Neural cell (in vitro differentiated cells): ENCODE data around the gene EXOC2. TPM values are rescaled to one million over a fixed set of nuclear protein-coding genes. Genes with fewer than 3 reads are reported as not detected.

ENCODE experiments used
- H2AFZ ChIP-seq: fragments of 200-600, 300-800 bp; sonication (generic), shearing (Covaris generic); 2 replicates; pipeline ENCODE4 v1.6.0; 2014; ENCODE audit warnings: low read depth, mild to moderate bottlenecking, antibody characterized with exemption, low read length, moderate library complexity
- H3F3A ChIP-seq: fragments of 200-600 bp; shearing (Covaris generic); 2 replicates; pipeline ENCODE4 v1.6.1; 2016; ENCODE audit warnings: mild to moderate bottlenecking, moderate library complexity, mixed read lengths, antibody characterized with exemption, low read length; ENCODE audit not compliant: insufficient read depth, poor library complexity, severe bottlenecking
- H3K27ac ChIP-seq: fragments of 200-600, 300-800 bp; sonication (generic), shearing (Covaris generic); 2 replicates; pipeline ENCODE4 v1.5.1; 2014; ENCODE audit warnings: mild to moderate bottlenecking, low read length, moderate library complexity
- H3K27me3 ChIP-seq: fragments of 300-800, 200-600 bp; sonication (generic), shearing (Covaris generic); 2 replicates; pipeline ENCODE4 v1.6.0; 2014; ENCODE audit warnings: mild to moderate bottlenecking, low read depth, low read length, moderate library complexity; ENCODE audit not compliant: insufficient read depth
- H3K36me3 ChIP-seq: fragments of 300-800, 200-600 bp; sonication (generic), shearing (Covaris generic); 2 replicates; pipeline ENCODE4 v1.5.1; 2014; ENCODE audit warnings: mild to moderate bottlenecking, antibody characterized with exemption, low read length, moderate library complexity; ENCODE audit not compliant: insufficient read depth
- H3K4me2 ChIP-seq: fragments of 300-800, 200-600 bp; sonication (generic), shearing (Covaris generic); 2 replicates; pipeline ENCODE4 v1.6.0; 2014; ENCODE audit warnings: mild to moderate bottlenecking, low read length
- H3K4me3 ChIP-seq: fragments of 300-800, 200-600 bp; sonication (generic), shearing (Covaris generic); 2 replicates; pipeline ENCODE4 v1.5.1; 2014; ENCODE audit warnings: mild to moderate bottlenecking, low read length, moderate library complexity
- H3K79me2 ChIP-seq: fragments of 200-600 bp; shearing (Covaris generic); replicated peaks from 2 replicates; pipeline ENCODE4 v1.6.0; 2014; ENCODE audit warnings: mild to moderate bottlenecking, low read length, moderate library complexity; ENCODE audit not compliant: insufficient read depth
- H3K9ac ChIP-seq: fragments of 300-800, 200-600 bp; sonication (generic), shearing (Covaris generic); 2 replicates; pipeline ENCODE4 v1.6.1; 2016; ENCODE audit warnings: mild to moderate bottlenecking, low read length, mixed read lengths
- H3K9me2 ChIP-seq: fragments of 200-600 bp; shearing (Covaris generic); 2 replicates; pipeline ENCODE4 v1.6.1; 2016; ENCODE audit warnings: mild to moderate bottlenecking, low read length, mixed read lengths; ENCODE audit not compliant: insufficient read depth
- H3K9me3 ChIP-seq: fragments of 200-600, 300-800 bp; sonication (generic), shearing (Covaris generic); 2 replicates; pipeline ENCODE4 v1.6.1; 2016; ENCODE audit warnings: mild to moderate bottlenecking, mixed run types, low read length, moderate library complexity, mixed read lengths
- H4K20me1 ChIP-seq: fragments of 200-600 bp; shearing (Covaris generic); 2 replicates; pipeline ENCODE4 v1.6.1; 2016; ENCODE audit warnings: mild to moderate bottlenecking, mixed run types; ENCODE audit not compliant: insufficient read depth
- EP300 ChIP-seq: fragments of 450-650 bp; conservative IDR thresholded peaks from 2 replicates; pipeline ENCODE4 v1.6.1; 2014; ENCODE audit warnings: antibody characterized with exemption, mild to moderate bottlenecking, moderate library complexity; ENCODE audit not compliant: poor library complexity, severe bottlenecking
- EZH2 ChIP-seq: fragments of 200-600, 300-800 bp; shearing (Covaris generic), sonication (generic); IDR thresholded peaks from 2 replicates; pipeline ENCODE4 v1.6.1; 2014; ENCODE audit warnings: antibody characterized with exemption, low read length, borderline replicate concordance, mild to moderate bottlenecking; ENCODE audit not compliant: insufficient read depth, poor library complexity, severe bottlenecking
- MXI1 ChIP-seq: fragments of 450-650 bp; conservative IDR thresholded peaks from 2 replicates; pipeline ENCODE4 v1.6.1; 2014; ENCODE audit warnings: antibody characterized with exemption, mild to moderate bottlenecking; ENCODE audit not compliant: poor library complexity, severe bottlenecking
- POLR2AphosphoS5 ChIP-seq: IDR thresholded peaks from 2 replicates; pipeline ENCODE4 v1.6.1; 2012
- RAD21 ChIP-seq: fragments of 450-650 bp; conservative IDR thresholded peaks from 2 replicates; pipeline ENCODE4 v1.6.1; 2014; ENCODE audit warnings: antibody characterized with exemption, mild to moderate bottlenecking, moderate library complexity
- SMC3 ChIP-seq: fragments of 450-650 bp; conservative IDR thresholded peaks from 2 replicates; pipeline ENCODE4 v1.6.1; 2014; ENCODE audit warnings: antibody characterized with exemption, mild to moderate bottlenecking, moderate library complexity; ENCODE audit not compliant: poor library complexity
- TAF1 ChIP-seq: IDR thresholded peaks from 2 replicates; pipeline ENCODE4 v1.6.1; 2012; ENCODE audit warnings: low read depth
- polyA plus RNA-seq: library from polyadenylated mRNA; depleted of rRNA; stranded (reverse); fragments of >200 nt; gene quantifications from 2 replicates; pipeline ENCODE4 v1.2.3, GENCODE V29; 2014
- TF ChIP-seq, protein P1 (sequence below): fragments of 450-650 bp; IDR thresholded peaks from 2 replicates; pipeline ENCODE4 v1.5.1; 2014; ENCODE audit warnings: antibody characterized with exemption, mild to moderate bottlenecking, moderate library complexity; ENCODE audit not compliant: poor library complexity, severe bottlenecking
- TF ChIP-seq, protein P2 (sequence below): IDR thresholded peaks from 2 replicates; pipeline ENCODE4 v1.6.1; 2012; ENCODE audit warnings: borderline replicate concordance

Gene EXOC2
- polyA plus RNA-seq, 1 donor from 2014 or later: 38.6 TPM

DNA sequence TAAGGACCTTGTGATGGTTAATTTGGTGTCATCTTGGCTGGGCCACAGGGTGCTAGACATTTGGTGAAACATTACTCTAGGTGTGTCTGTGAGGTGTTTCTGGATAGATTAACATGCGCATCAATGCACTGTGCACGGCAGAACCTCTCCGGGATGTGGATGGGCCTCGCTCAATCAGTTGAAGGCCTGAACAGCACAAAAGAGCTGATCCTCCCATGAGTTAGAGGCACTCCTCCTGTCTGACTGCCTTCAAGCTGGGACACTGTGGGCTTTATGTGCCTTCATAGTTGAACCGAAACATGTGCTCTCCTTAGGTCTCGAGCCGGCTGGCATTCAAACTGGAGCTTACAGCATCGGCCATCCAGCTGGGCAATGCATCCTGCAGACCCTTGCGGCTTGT, 124.9 kb downstream of the EXOC2 start:
- Histone ChIP-seq H3K27ac (no peak overlapping the region), H3K4me3 (no peak overlapping the region), H3K79me2 (no peaks in the 10 kb centered on the region), H3K9ac (no peak overlapping the region), H4K20me1 (no peaks in the 10 kb centered on the region), H3F3A (no peaks in the 10 kb centered on the region), H3K9me2 (no peaks in the 10 kb centered on the region), H3K9me3 (no peaks in the 10 kb centered on the region), H3K4me2 (no peak overlapping the region), H3K36me3 (peaks cover 11% of the 10 kb centered on the region), H3K27me3 (no peaks in the 10 kb centered on the region), H2AFZ (no peak overlapping the region)
- TF ChIP-seq POLR2AphosphoS5: no peak
- TF ChIP-seq, protein P1, sequence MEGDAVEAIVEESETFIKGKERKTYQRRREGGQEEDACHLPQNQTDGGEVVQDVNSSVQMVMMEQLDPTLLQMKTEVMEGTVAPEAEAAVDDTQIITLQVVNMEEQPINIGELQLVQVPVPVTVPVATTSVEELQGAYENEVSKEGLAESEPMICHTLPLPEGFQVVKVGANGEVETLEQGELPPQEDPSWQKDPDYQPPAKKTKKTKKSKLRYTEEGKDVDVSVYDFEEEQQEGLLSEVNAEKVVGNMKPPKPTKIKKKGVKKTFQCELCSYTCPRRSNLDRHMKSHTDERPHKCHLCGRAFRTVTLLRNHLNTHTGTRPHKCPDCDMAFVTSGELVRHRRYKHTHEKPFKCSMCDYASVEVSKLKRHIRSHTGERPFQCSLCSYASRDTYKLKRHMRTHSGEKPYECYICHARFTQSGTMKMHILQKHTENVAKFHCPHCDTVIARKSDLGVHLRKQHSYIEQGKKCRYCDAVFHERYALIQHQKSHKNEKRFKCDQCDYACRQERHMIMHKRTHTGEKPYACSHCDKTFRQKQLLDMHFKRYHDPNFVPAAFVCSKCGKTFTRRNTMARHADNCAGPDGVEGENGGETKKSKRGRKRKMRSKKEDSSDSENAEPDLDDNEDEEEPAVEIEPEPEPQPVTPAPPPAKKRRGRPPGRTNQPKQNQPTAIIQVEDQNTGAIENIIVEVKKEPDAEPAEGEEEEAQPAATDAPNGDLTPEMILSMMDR: no peak
- TF ChIP-seq EP300: no peak
- no peak for TF ChIP-seq MXI1
- no peak for TF ChIP-seq SMC3
- TF ChIP-seq RAD21: no peak
- no peak for TF ChIP-seq EZH2
- TF ChIP-seq TAF1: no peak
- TF ChIP-seq, protein P2, sequence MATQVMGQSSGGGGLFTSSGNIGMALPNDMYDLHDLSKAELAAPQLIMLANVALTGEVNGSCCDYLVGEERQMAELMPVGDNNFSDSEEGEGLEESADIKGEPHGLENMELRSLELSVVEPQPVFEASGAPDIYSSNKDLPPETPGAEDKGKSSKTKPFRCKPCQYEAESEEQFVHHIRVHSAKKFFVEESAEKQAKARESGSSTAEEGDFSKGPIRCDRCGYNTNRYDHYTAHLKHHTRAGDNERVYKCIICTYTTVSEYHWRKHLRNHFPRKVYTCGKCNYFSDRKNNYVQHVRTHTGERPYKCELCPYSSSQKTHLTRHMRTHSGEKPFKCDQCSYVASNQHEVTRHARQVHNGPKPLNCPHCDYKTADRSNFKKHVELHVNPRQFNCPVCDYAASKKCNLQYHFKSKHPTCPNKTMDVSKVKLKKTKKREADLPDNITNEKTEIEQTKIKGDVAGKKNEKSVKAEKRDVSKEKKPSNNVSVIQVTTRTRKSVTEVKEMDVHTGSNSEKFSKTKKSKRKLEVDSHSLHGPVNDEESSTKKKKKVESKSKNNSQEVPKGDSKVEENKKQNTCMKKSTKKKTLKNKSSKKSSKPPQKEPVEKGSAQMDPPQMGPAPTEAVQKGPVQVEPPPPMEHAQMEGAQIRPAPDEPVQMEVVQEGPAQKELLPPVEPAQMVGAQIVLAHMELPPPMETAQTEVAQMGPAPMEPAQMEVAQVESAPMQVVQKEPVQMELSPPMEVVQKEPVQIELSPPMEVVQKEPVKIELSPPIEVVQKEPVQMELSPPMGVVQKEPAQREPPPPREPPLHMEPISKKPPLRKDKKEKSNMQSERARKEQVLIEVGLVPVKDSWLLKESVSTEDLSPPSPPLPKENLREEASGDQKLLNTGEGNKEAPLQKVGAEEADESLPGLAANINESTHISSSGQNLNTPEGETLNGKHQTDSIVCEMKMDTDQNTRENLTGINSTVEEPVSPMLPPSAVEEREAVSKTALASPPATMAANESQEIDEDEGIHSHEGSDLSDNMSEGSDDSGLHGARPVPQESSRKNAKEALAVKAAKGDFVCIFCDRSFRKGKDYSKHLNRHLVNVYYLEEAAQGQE: no peak

DNA sequence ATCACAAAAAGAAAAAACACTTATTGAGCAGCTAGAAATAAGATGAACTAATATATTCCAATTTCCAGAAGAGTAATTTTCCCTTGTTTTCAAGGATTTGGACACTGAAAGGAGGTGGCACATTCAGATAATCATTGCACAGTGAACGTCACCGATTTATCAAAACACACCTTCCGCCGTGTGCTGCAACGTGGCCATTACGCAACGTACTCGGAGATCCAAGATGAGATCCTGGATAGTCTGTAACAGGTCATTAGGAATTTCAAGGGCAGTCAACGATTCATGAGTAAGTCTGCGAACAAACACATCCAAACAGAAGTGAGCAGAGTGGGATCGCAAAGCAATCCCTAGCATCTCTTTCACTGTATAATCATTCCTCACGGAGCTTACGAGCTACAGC, 129.1 kb downstream of the EXOC2 start:
- Histone ChIP-seq H4K20me1 (no peaks in the 10 kb centered on the region), H3F3A (no peaks in the 10 kb centered on the region), H3K9me3 (no peaks in the 10 kb centered on the region), H3K27me3 (no peaks in the 10 kb centered on the region), H2AFZ (no peak overlapping the region), H3K9me2 (no peaks in the 10 kb centered on the region), H3K4me3 (no peak overlapping the region), H3K9ac (no peak overlapping the region), H3K27ac (no peak overlapping the region), H3K4me2 (no peak overlapping the region), H3K36me3 (peaks cover 3% of the 10 kb centered on the region), H3K79me2 (no peaks in the 10 kb centered on the region)
- TF ChIP-seq RAD21: no peak
- TF ChIP-seq, protein P2: no peak
- TF ChIP-seq EP300: no peak
- no peak for TF ChIP-seq TAF1
- TF ChIP-seq, protein P1: no peak
